ENCODE results near the gene REXO1. TPM values are rescaled to one million over a fixed set of nuclear protein-coding genes. Genes with fewer than 3 reads are reported as not detected.

The REXO1 gene
- total and polyA plus RNA-seq, 2 of the 13 experiments (the other 11 are each of a cell fraction or from before 2014, with no cell fraction given), result 5.0 to 11.2 TPM

DNA sequence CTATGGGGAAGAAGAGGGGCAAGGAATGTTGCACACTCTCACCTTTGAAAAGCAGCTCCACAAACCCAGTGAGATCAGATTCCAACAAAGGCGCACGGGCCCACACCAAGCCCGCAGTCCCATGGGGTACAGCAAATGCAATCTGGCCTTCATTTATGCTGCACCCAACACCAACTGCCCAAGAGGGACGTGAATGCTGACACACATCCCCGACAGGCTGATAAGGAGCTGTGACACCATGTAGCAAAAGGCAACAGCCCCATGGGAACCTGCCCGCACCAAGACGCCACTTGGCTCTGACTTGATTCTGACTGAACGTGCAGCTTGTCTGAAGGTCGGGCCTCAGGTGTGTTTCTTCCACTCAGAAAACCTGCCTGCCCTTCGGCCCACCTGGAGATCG lies 17.3 kb downstream of the REXO1 start:
- Histone ChIP-seq H3K27me3 (ENCODE audit: control insufficient read depth in 1 of 2, insufficient read depth in 2 of 2, low read length in 2 of 2) (no peaks in the 10 kb centered on the region), H3K9ac (ENCODE audit: insufficient read depth, low read depth, low read length) (no peak overlapping the region), H3K27ac (ENCODE audit: extremely low read length, insufficient read depth, low read length) (no peak overlapping the region), H3K4me3 (replicated peaks in 1 of 3; ENCODE audit: insufficient read depth in 1 of 3, low read depth in 2 of 3, low read length in 3 of 3) (no peak overlapping the region), H3K36me3 (replicated peaks in 1 of 2; ENCODE audit: control insufficient read depth in 1 of 2, insufficient read depth in 2 of 2, low read length in 2 of 2) (peaks cover 4 to 12% of the 10 kb centered on the region in 2 experiments; a peak in 3 of 5 replicates), H2AFZ (ENCODE audit: low read length) (no peak overlapping the region), H4K20me1 (ENCODE audit: insufficient read depth, low read length) (0 out of 2 replicates have a peak, but pooled peaks cover 3% of the 10 kb centered on the region), H3K4me2 (ENCODE audit: low read depth, low read length) (no peak overlapping the region), H3K9me3 (ENCODE audit: low read length) (no peaks in the 10 kb centered on the region), H3K79me2 (ENCODE audit: insufficient read depth, low read length) (peaks cover 6% of the 10 kb centered on the region), H3K4me1 (ENCODE audit: insufficient read depth, low read length) (no peaks in the 10 kb centered on the region)
- ATAC-seq, result no peak
- no TSS peak for BruUV-seq (replicated peaks)
- CTCF ChIA-PET (ENCODE audit: low intra/inter-chr PET ratio, low total read pairs), result no interaction called here
- WGBS (ENCODE audit: low lambda C conversion rate), result 98% methylated on average over 6 of the region's 11 CpGs
- no peak for FAIRE-seq
- DNase-seq (ENCODE audit: low spot score), result no peak
- in situ Hi-C loops (cut with HindIII; ENCODE audit: extremely low pct_ligation_motif_present, low pct_unique_long_range_greater_than_20kb), result no loop called here
- intact Hi-C loops (cut with micrococcal nuclease; ENCODE audit: unreplicated experiment), result no loop called here
- POLR2A ChIA-PET, result no interaction called here
- peak; percentile 35 for TF ChIP-seq RBM22 (optimal IDR thresholded peaks at IDR 0.05; ENCODE audit: low read length)
- TF ChIP-seq ASH2L (IDR thresholded peaks at IDR 0.05; ENCODE audit: insufficient read length, low read depth, low read length), result no peak

DNA sequence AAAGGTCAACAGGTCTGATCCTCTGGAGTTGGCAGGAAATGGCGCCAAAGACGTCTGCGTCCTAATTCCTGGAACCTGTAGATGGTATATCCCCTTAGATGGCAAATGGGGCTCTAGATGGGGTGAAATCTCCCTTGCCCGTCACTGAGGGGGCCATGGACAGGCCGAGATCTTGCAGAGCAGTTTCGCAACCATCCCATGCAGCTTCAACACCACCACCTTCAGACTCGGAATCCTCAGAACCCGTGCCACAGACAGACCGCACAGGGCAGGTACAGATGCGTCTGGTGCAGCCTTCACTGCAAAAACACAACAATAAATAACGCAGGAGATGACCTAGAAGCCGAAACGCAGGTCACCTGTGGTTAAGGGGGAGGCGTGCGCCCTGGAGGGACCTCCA lies 17.7 kb downstream of the REXO1 start:
- H3K4me3 ChIP-seq (replicated peaks in 1 of 3; ENCODE audit: insufficient read depth in 1 of 3, low read depth in 2 of 3, low read length in 3 of 3), result no peak overlapping the region
- POLR2A ChIA-PET, result no interaction called here
- no peak overlapping the region for H3K4me2 ChIP-seq (ENCODE audit: low read depth, low read length)
- H3K9me3 ChIP-seq (ENCODE audit: low read length), result no peaks in the 10 kb centered on the region
- H3K27ac ChIP-seq (ENCODE audit: extremely low read length, insufficient read depth, low read length), result no peak overlapping the region
- WGBS (ENCODE audit: low lambda C conversion rate), result 95% methylated on average over 14 of the region's 15 CpGs
- CTCF ChIA-PET (ENCODE audit: low intra/inter-chr PET ratio, low total read pairs), result no interaction called here
- peak; percentile 63 for TF ChIP-seq CEBPB (IDR thresholded peaks at IDR 0.05; ENCODE audit: borderline replicate concordance, low read depth, low read length)
- 0 out of 2 replicates have a peak, but pooled peaks have one; percentile 26 for TF ChIP-seq POLR2G (IDR thresholded peaks at IDR 0.05; ENCODE audit: low read depth, low read length)
- TF ChIP-seq ZNF260 (CRISPR knock-in tag; IDR thresholded peaks at IDR 0.05; ENCODE audit: borderline replicate concordance, low read depth), result no peak
- no TSS peak for BruUV-seq (replicated peaks)
- intact Hi-C loops (cut with micrococcal nuclease; ENCODE audit: unreplicated experiment), result no loop called here
- FAIRE-seq, result no peak
- H3K4me1 ChIP-seq (ENCODE audit: insufficient read depth, low read length), result no peaks in the 10 kb centered on the region
- in situ Hi-C loops (cut with HindIII; ENCODE audit: extremely low pct_ligation_motif_present, low pct_unique_long_range_greater_than_20kb), result no loop called here
- ATAC-seq, result no peak
- no peak overlapping the region for H3K9ac ChIP-seq (ENCODE audit: insufficient read depth, low read depth, low read length)
- H4K20me1 ChIP-seq (ENCODE audit: insufficient read depth, low read length), result 0 out of 2 replicates have a peak, but pooled peaks cover 3% of the 10 kb centered on the region
- no peak for DNase-seq (ENCODE audit: low spot score)
- H3K79me2 ChIP-seq (ENCODE audit: insufficient read depth, low read length), result peaks cover 6% of the 10 kb centered on the region
- H2AFZ ChIP-seq (ENCODE audit: low read length), result no peak overlapping the region
- peaks cover 4 to 16% of the 10 kb centered on the region in 2 experiments; a peak in 3 of 5 replicates for H3K36me3 ChIP-seq (replicated peaks in 1 of 2; ENCODE audit: control insufficient read depth in 1 of 2, insufficient read depth in 2 of 2, low read length in 2 of 2)
- no peaks in the 10 kb centered on the region for H3K27me3 ChIP-seq (ENCODE audit: control insufficient read depth in 1 of 2, insufficient read depth in 2 of 2, low read length in 2 of 2)

Data from HepG2 (cell line).